ENCODE measurements around the gene DIPK1A.

- TF ChIP-seq EZH2 (IDR thresholded peaks at IDR 0.05) = no peak
- TF ChIP-seq POLR2AphosphoS5 (IDR thresholded peaks at IDR 0.05; ENCODE audit: borderline replicate concordance, low read depth, low read length) = no peak
- no peak for TF ChIP-seq FOXP2 (optimal IDR thresholded peaks at IDR 0.05; ENCODE audit: control extremely low read depth, extremely low read length, insufficient read depth)
Observed at GRCh38 chr1:92940541-92940940, 20.7 kb downstream of the DIPK1A start.
